Colon (tissue), 2 donors: Measurements from ENCODE around the gene PPP6R3.

Experiments
- FAIRE-seq: peaks from 2 replicates; lab custom pipeline; 2012; peaks lifted over from hg19 to GRCh38; lab: Jason Lieb, UNC
- donor health status: control.
- donor health status: control.

The PPP6R3 gene

DNA sequence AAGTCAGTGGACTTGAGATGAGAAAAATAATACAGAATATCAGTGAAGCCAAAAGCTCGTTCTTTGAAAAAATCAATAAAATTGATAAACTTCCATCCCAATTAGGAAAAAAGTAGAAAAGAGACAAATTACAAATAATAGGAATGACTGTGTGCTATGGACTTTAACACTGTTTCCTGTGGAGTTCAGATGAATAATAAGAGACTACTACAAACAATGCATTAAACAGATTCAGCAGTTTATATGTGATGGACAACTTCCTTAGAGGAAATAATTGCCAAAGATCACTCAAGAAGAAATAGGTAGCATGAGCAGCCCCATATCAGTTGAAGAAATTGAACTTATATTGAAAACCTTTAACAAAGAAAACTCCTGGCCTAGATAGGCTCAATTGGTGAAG lies 99.7 kb downstream of the PPP6R3 start:
- no peak for FAIRE-seq

DNA sequence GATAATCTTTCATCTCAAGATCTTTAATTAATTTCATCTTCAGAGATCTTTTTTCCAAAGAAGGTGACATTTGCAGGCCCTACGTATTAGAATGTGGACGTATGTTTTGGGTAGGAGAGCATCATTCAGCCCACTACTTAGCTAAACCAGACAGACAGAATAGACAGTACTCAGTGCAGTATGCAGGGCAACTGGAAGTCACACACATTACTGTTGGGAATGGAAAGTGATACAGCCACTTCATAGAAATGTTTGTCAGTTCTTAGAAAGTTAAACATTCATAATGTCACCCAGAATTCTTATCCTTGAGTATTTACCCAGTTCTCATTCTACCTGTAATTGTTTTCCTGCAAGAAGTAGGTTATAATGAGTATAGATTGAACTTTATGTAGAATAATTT lies 102.9 kb downstream of the PPP6R3 start:
- FAIRE-seq, result no peak

DNA sequence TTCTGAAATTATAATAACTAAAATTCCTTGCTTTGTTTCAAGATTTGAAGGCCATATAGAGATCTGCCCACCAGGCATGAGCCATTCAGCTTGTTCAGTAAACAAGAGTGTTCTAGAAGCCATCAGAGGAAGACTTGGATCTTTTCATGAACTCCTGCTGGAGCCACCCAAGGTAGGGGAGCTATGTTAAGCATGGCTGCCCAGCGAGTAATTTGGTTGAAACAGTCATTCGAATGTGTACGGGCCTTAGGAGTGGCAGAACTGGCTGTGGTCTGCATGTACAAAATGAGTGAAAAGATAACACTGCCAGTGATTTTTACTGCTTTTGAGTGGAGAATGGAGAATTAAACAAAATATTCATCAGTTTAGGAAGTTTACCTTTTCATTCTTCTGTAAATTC lies 103.7 kb downstream of the PPP6R3 start:
- FAIRE-seq, result no peak

DNA sequence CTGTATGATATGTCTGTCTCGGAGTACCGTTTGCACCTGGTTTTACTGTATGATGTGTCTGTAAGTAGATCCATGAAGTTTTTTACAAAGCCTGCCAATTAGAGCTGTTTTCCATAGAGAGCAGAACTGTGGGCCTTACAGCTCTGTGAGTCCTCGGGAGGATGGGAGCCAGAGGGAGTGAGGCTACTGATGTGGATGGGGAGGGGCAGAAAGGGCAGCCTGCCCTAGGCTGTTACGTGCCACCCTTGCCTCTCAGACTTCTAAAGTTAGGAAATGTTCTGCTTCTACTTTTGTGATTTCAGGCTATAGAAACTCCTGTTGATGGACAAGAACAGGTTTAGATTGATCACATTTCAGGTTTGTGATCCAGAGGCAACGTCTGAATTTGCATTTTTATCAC lies 105.2 kb downstream of the PPP6R3 start:
- no peak for FAIRE-seq

DNA sequence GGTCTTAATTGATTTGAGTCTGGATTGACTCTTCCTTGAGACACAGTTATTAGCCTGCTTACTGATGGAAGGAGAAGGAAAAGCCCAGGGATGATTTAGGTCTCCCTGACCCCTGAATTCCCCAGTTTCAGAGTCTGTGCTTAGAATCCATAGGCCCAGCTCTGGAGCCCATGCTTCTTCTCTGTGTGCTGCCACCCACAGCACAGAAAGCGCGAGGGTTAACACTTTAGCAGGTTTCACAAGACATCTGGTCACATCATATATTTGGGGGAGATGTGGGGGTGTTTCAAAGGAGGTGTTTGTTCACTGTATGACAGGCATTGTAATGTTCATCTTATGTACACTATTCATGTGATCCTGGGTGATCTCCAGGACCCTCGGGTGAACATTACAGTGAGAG lies 107.0 kb downstream of the PPP6R3 start:
- FAIRE-seq, result no peak

GRCh38 chr11:68569357-68569756 lies 108.8 kb downstream of the PPP6R3 start:
- FAIRE-seq, result no peak

GRCh38 chr11:68570691-68571090 lies 110.1 kb downstream of the PPP6R3 start:
- no peak for FAIRE-seq

DNA sequence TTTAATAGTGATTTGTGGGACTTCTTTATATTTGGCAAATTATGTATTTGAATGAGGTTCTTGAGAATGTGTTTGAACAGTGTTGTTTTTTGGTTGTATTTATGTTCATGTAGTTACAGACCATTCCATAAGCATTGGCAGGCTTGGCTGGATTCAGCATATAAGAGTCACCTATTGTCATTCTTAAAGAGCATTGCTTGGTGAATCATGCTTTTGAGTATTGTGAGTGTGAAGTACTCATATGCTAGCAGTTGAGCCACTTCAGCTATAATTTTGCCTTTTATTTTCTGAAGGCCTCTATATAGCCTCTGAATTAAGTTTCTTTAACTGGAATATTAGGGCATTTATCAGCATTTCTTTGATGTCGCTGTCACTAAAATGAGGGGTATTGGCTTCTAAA lies 113.8 kb downstream of the PPP6R3 start:
- FAIRE-seq, result no peak

DNA sequence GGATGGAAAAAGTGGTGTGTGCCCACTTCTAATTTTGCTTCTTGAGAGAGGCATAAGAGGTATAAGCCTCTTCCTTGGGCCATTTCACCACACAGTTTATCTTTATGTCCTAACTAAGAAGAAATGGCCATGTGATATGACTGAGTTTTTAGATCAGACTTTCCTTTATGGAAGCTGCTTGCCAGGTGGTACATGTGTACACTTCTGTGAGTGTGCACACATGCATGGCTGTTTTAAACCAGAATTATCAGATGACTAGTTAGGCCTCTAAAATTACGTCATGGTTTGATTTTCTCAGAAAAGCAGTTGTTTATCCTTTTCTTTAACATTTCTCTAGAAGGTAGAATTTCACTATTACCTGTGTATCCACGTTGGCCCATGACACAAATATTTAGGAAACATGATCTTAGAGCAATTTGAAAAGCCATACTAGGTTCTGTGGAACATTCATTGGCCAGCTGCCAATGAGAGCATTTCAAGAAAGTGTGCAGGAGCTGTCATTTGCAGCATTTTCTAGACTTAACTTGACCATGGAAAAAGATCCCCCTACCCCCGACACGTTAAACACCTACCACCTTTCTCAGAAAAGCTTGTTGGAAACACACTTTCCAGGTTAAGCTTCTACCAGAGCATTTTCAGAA lies 114.6 kb downstream of the PPP6R3 start:
- FAIRE-seq, result no peak

DNA sequence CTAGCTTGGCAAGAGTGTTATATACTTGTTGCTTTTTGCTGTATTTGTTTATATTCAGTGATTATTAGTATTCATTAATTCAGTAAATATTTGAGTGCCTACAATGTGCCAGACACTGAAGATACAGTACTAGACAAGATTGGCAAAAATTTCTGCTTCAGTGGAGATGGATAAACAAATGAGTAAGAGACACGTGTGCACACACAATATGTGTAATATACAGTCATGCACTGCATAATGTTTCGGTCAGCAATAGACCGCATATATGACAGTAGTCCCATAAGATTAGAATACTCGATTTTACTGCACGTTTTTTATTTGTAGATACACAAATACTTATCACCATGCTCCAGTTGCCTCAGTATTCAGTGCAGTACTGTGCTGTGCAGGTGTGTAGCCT lies 118.9 kb downstream of the PPP6R3 start:
- FAIRE-seq, result no peak

DNA sequence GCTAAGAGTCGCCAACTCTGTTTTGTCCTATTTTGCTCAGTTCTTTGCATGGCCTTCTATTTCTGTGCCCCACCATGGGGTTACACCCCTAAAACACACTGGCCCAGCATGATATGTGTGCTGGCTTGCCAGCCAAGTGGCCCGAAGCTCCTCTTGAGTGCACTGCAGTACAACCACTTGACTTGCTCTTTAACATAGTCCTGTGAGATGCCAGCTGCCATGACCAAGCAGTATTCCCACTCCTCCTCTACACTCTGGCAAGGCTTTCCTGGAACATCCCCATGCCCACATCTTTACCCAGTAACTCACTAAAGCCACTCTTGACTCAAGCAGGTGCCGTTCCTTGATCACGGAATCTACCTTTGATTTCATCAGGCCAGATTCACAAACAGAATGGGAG lies 120.9 kb downstream of the PPP6R3 start:
- no peak for FAIRE-seq

DNA sequence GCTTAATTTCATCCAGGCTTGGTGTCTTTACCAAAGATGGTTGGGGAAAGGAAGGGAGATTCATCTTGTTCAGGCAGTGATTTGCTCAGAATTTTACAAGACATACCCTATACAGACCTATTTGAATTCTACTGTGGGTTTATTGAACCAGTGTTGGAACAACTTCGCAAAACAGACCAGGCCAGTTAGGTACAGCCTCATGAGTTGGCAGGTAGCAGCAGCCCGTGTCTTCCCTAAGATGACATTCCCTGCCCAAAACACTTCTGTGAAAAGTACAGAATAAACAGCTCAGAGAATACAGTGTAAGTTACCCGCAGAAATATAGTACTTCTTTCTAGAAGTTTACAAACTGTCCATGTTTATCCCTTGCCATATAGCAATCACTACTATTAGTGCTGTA lies 121.3 kb downstream of the PPP6R3 start:
- no peak for FAIRE-seq

DNA sequence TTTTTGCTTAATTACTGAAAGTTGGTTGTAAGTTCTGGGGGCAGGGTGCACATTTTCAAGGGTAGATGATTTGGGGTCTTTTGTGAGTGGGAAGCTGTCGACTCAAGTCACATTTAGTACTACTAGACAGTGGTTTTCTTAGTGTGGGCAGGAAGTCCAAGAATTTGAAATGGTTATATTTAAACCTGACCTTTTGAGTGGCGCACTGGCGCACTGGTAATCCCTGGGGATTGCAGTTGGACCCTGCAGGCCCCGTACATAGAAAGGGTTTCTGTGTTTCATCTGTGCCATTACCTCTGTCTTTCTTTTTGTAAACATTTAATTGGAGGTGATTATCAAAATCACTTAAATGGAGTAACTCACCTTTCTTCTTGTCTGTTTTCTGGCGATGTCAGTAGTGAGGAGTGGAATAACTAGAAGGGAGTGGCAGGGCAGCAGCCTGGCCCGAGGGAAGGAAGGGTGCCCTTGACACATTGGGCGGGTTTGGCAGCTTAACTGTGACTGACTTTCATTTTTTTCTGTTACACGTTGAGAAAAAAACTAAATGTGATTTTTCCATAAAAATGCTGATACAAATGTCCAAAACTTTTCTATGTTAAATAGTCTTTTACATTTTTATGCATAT lies 122.0 kb downstream of the PPP6R3 start:
- no peak for FAIRE-seq

GRCh38 chr11:68583041-68583446 lies 122.5 kb downstream of the PPP6R3 start:
- no peak for FAIRE-seq

DNA sequence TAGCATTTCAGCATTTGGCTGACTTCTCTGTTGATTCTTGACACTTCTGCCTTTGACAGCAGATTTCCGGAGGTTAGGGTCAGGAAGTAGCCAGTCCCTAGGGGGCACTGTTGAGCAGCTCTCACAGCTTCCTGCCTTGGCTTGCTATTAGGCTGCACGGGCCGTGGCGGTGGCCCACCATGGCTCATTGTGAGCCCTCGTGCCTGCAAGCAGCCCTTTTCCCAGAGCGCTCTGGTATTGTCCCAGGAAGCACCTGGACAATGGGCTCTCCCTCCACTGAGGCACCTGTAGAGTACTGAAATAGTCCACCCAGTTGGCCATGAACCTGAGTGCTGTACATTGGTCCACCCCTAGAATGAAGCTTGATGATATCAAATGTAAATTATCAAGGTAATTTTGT lies 123.5 kb downstream of the PPP6R3 start:
- FAIRE-seq, result no peak

GRCh38 chr11:68584991-68585524 lies 124.5 kb downstream of the PPP6R3 start:
- FAIRE-seq, result no peak

- no peak for FAIRE-seq
These were observed 129.1 kb downstream of the PPP6R3 start for GRCh38 chr11:68589547-68590216.

GRCh38 chr11:68591719-68592118 lies 131.2 kb downstream of the PPP6R3 start:
- FAIRE-seq, result no peak

DNA sequence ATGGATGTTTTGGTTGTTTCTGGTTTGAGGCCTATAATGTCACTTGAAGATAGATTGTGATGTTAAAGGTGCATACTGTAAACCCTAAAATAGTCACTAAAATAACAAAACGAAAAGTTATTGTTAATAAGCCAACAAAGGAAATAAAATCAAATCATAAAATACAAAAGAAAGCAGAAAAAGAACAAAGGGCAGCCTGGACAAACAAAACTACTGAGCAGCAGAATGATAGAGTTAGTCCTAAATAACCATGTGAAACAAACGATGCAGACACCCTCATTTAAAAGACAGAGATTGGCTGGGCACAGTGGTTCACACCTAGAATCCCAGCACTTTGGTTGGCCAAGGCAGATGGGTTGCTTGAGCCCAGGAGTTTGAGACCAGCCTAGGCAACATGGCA lies 132.9 kb downstream of the PPP6R3 start:
- FAIRE-seq, result no peak

- no peak for FAIRE-seq
These were observed 133.6 kb downstream of the PPP6R3 start for GRCh38 chr11:68594123-68594522.

GRCh38 chr11:68596231-68596630 lies 135.7 kb downstream of the PPP6R3 start:
- no peak for FAIRE-seq

DNA sequence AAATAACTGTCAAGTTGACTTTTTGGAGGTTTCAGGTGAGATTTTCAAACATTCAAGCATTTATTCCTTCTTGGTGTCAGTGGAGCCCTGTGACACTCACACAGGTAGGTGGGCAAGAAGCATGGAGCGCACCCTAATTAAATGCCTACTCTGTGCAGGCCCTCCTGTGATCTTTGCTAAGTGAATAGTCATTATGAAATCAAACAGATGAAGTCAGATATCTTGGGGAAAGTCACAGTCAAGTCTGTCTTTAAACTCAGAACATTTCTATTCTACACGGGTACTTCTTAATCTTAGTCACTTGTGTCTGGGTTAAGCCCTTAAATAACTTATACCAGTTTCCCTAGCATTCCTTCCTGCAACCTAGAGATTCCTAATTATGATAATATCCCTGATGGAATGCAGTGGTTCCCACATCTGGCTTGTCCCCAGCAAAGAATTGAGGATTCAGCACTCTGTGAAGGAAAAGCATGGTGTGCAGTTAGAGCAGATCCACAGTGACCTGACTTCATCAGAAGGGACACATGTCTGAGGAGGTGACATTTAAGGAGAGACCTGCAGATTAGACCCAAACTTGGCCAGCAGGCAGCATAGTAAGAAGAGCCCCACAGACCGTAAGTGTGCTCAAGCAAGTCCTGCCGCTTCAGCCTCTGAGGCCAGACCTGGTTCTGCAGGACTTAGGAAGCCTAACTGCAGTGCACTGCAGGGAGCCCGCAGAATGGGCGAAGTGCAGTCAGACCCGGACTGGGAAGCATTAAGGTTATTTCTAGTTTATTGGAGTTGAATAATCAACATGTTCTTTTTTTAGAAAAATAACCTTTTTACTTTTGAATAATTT lies 138.5 kb downstream of the PPP6R3 start:
- FAIRE-seq, result no peak

GRCh38 chr11:68601147-68601546 lies 140.6 kb downstream of the PPP6R3 start:
- no peak for FAIRE-seq
